Right atrium auricular region (tissue), 2 donors: Measurements from ENCODE around the gene NRP2. TPM values are rescaled to one million over a fixed set of nuclear protein-coding genes. Genes with fewer than 3 reads are reported as not detected.

Source experiments
- DNase-seq: peaks from one replicate; pipeline ENCODE4 v3.0.0-alpha.2; 2019; ENCODE audit warnings: low spot score
- H3K27ac ChIP-seq, 2 donors: fragments of 200-600 bp; sonication (generic); 1 replicate in 1 of 2; 2 replicates in 1 of 2; pipeline ENCODE4 v1.5.1; 2016 to 2019
- H3K27me3 ChIP-seq, 2 donors: fragments of 200-600 bp; sonication (generic); one replicate each; pipeline versions ENCODE4 v1.5.1 to v1.6.0; 2017 to 2019
- H3K36me3 ChIP-seq: fragments of 200-600 bp; sonication (generic); one replicate; pipeline ENCODE4 v1.5.1; 2016
- H3K4me1 ChIP-seq, 2 donors: fragments of 200-600 bp; sonication (generic); one replicate each; pipeline versions ENCODE4 v1.5.1 to v1.6.0; 2017 to 2019
- H3K4me3 ChIP-seq, 2 donors: fragments of 200-600 bp; sonication (generic); 1 replicate in 1 of 2; 2 replicates in 1 of 2; pipeline ENCODE4 v1.5.1; 2017 to 2019; ENCODE audit warnings: mild to moderate bottlenecking in 1 of 2, moderate library complexity in 1 of 2
- H3K9me3 ChIP-seq, 2 donors: fragments of 200-600 bp; sonication (generic); one replicate each; pipeline ENCODE4 v1.5.1; 2019
- total RNA-seq, 2 donors: library from RNA; depleted of rRNA; stranded (reverse); fragments of >200 nt; gene quantifications; one replicate each; pipeline ENCODE4 v1.1.0, GENCODE V29; 2016
- TF ChIP-seq, protein P1 (sequence below), 2 donors: fragments of 200-600 bp; sonication (generic); IDR thresholded peaks; one replicate each; pipeline ENCODE4 v1.5.1; 2019; ENCODE audit warnings: antibody characterized with exemption in 2 of 2

NRP2 gene
- total RNA-seq, 2 donors from 2014 or later = 7.1 to 10.9 TPM

GRCh38 chr2:205673312-205673711 lies 9.0 kb upstream of the NRP2 start:
- Histone ChIP-seq H3K4me1 (no peaks in the 10 kb centered on the region), H3K27me3 (no peaks in the 10 kb centered on the region), H3K9me3 (no peaks in the 10 kb centered on the region), H3K27ac (no peak overlapping the region), H3K4me3 (no peak overlapping the region), H3K36me3 (no peaks in the 10 kb centered on the region)
- DNase-seq = no peak
- TF ChIP-seq, protein P1, sequence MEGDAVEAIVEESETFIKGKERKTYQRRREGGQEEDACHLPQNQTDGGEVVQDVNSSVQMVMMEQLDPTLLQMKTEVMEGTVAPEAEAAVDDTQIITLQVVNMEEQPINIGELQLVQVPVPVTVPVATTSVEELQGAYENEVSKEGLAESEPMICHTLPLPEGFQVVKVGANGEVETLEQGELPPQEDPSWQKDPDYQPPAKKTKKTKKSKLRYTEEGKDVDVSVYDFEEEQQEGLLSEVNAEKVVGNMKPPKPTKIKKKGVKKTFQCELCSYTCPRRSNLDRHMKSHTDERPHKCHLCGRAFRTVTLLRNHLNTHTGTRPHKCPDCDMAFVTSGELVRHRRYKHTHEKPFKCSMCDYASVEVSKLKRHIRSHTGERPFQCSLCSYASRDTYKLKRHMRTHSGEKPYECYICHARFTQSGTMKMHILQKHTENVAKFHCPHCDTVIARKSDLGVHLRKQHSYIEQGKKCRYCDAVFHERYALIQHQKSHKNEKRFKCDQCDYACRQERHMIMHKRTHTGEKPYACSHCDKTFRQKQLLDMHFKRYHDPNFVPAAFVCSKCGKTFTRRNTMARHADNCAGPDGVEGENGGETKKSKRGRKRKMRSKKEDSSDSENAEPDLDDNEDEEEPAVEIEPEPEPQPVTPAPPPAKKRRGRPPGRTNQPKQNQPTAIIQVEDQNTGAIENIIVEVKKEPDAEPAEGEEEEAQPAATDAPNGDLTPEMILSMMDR (IDR thresholded peaks at IDR 0.05) = no peak

GRCh38 chr2:205675861-205676516 lies 6.3 kb upstream of the NRP2 start:
- Histone ChIP-seq H3K36me3 (no peaks in the 10 kb centered on the region), H3K27ac (no peak overlapping the region), H3K9me3 (no peaks in the 10 kb centered on the region), H3K27me3 (no peaks in the 10 kb centered on the region), H3K4me3 (no peak overlapping the region), H3K4me1 (no peaks in the 10 kb centered on the region)
- DNase-seq = no peak
- TF ChIP-seq, protein P1 (IDR thresholded peaks at IDR 0.05) = peak; percentile 66 to 83

GRCh38 chr2:205678541-205679142 lies 3.7 kb upstream of the NRP2 start:
- Histone ChIP-seq H3K27ac (no peak overlapping the region), H3K4me1 (peaks cover 0 to 22% of the 10 kb centered on the region in 2 donors), H3K27me3 (no peaks in the 10 kb centered on the region), H3K4me3 (no peak overlapping the region), H3K9me3 (no peaks in the 10 kb centered on the region), H3K36me3 (no peaks in the 10 kb centered on the region)
- TF ChIP-seq, protein P1 (IDR thresholded peaks at IDR 0.05) = no peak
- DNase-seq = no peak

DNA sequence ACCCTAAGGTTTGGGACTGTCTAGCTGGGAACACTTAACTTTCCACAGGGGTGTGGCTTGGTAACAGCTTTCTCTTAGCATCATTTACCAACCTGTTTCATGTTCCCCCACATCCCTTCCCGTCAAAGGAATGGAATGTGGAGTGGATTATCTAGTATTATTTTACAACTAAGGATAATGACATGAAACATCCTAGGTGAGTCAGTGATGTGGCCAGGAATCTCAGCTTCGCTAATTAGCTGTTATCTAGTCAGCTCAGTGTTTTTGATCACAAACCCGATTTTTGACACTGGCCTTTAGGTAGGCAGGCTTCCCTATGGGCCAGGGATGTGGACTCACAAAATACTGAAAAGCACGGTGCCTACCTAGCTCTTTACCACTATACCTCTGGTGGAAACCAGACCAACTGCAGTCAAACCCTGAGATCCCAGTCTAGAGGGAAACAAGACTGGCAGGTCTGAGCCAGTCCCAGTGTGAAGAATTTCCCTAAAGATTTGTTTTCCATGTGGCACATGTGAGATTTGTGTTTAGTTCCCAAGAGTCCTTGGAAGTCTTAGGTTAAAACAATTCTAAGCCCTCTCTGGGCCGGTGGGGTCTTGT lies 2.8 kb upstream of the NRP2 start:
- Histone ChIP-seq H3K4me3 (no peak overlapping the region), H3K4me1 (peaks cover 0 to 29% of the 10 kb centered on the region in 2 donors), H3K27me3 (no peaks in the 10 kb centered on the region), H3K36me3 (no peaks in the 10 kb centered on the region), H3K9me3 (no peaks in the 10 kb centered on the region), H3K27ac (no peak overlapping the region)
- DNase-seq = no peak
- TF ChIP-seq, protein P1 (IDR thresholded peaks at IDR 0.05) = no peak

GRCh38 chr2:205680067-205680466 lies 2.2 kb upstream of the NRP2 start:
- H3K27me3 ChIP-seq = no peaks in the 10 kb centered on the region
- TF ChIP-seq, protein P1 (IDR thresholded peaks at IDR 0.05) = peak; percentile 42 to 76
- no peak overlapping the region for H3K27ac ChIP-seq
- no peak for DNase-seq
- H3K4me3 ChIP-seq = no peak overlapping the region
- no peaks in the 10 kb centered on the region for H3K9me3 ChIP-seq
- H3K4me1 ChIP-seq = peaks cover 0 to 35% of the 10 kb centered on the region in 2 donors
- no peaks in the 10 kb centered on the region for H3K36me3 ChIP-seq
